GM12878 (cell line): ENCODE data around the gene THEM4. TPM values are rescaled to one million over a fixed set of nuclear protein-coding genes. Genes with fewer than 3 reads are reported as not detected.

ENCODE experiments used
- ATAC-seq: fragments of 200-7000 bp; cut with Tn5 transposase; 3 replicates; pipeline ENCODE4 v1.9.1; 2020; ENCODE audit warnings: mild to moderate bottlenecking, moderate library complexity
- BruUV-seq: library from RNA; stranded (reverse); fragments of 400-500 nt; replicated peaks from 2 replicates; lab custom pipeline; 2021; lab: Mats Ljungman, UMichigan
- CTCF ChIA-PET: fragments of 300-600 bp; sonication (Branson Sonifier 250); formaldehyde crosslinking; extraction: SDS; loops from one replicate; lab custom pipeline; 2021; ENCODE audit warnings: inconsistent platforms; lab: Yijun Ruan, JAX
- POLR2A ChIA-PET: fragments of 350-600 bp; formaldehyde crosslinking; extraction: SDS; loops from one replicate; lab custom pipeline; 2021; ENCODE audit warnings: inconsistent platforms; lab: Charles Lee
- RAD21 ChIA-PET: fragments of 300-600 bp; sonication (Branson Sonifier 250); formaldehyde crosslinking; loops from one replicate; lab custom pipeline; 2023; ENCODE audit warnings: antibody characterized with exemption; ENCODE audit not compliant: unreplicated experiment; lab: Charles Lee
- SMC1A ChIA-PET: fragments of 300-600 bp; sonication (Branson Sonifier 250); formaldehyde crosslinking; loops from one replicate; lab custom pipeline; 2023; ENCODE audit not compliant: unreplicated experiment, uncharacterized antibody; lab: Charles Lee
- DNase-seq: peaks from one replicate; pipeline ENCODE4 v3.0.0-alpha.2; 2011; ENCODE audit warnings: low read depth, low spot score
- FAIRE-seq: peaks from 3 replicates; lab custom pipeline; 2011; peaks lifted over from hg19 to GRCh38; lab: Jason Lieb, UNC
- H2AFZ ChIP-seq: 2 replicates; pipeline ENCODE4 v1.6.0; 2011; ENCODE audit warnings: low read depth, low read length, control low read depth; ENCODE audit not compliant: control insufficient read depth
- H3K27ac ChIP-seq: 2 replicates; pipeline ENCODE4 v1.5.1; 2011; ENCODE audit warnings: control low read depth; ENCODE audit not compliant: control insufficient read depth, insufficient read depth
- H3K27me3 ChIP-seq, 2 experiments: replicated peaks in 1 of 2; 2 replicates each; pipeline versions ENCODE4 v1.6.0 to v1.6.1; 2011; ENCODE audit warnings: low read length in 1 of 2; ENCODE audit not compliant: control insufficient read depth in 2 of 2, insufficient read depth in 2 of 2
- H3K36me3 ChIP-seq, 2 experiments: 2 replicates each; pipeline ENCODE4 v1.5.1; 2011; ENCODE audit warnings: low read length in 1 of 2; ENCODE audit not compliant: control insufficient read depth in 2 of 2, insufficient read depth in 2 of 2
- H3K4me1 ChIP-seq: 2 replicates; pipeline ENCODE4 v1.6.1; 2011; ENCODE audit warnings: mild to moderate bottlenecking, low read length, moderate library complexity, mixed read lengths; ENCODE audit not compliant: control insufficient read depth, insufficient read depth
- H3K4me2 ChIP-seq: 2 replicates; pipeline ENCODE4 v1.6.0; 2011; ENCODE audit warnings: control low read depth; ENCODE audit not compliant: control insufficient read depth, insufficient read depth
- H3K4me3 ChIP-seq: fragments of 200-600 bp; sonication (generic); 2 replicates; pipeline ENCODE4 v1.5.1; 2016
- H3K79me2 ChIP-seq: 2 replicates; pipeline ENCODE4 v1.6.0; 2011; ENCODE audit warnings: low read length; ENCODE audit not compliant: control insufficient read depth, insufficient read depth
- H3K9ac ChIP-seq: 2 replicates; pipeline ENCODE4 v1.8.0; 2011; ENCODE audit warnings: low read length, control low read depth, mixed read lengths; ENCODE audit not compliant: control insufficient read depth, insufficient read depth
- H3K9me3 ChIP-seq: replicated peaks from 3 replicates; pipeline ENCODE4 v1.5.1; 2011; ENCODE audit warnings: mild to moderate bottlenecking, low read length; ENCODE audit not compliant: control insufficient read depth, insufficient read depth
- H4K20me1 ChIP-seq: 2 replicates; pipeline ENCODE4 v1.6.0; 2011; ENCODE audit not compliant: control insufficient read depth, insufficient read depth
- BACH1 ChIP-seq: fragments of 450-650 bp; IDR thresholded peaks from 2 replicates; pipeline ENCODE4 v1.6.1; 2017; ENCODE audit warnings: mild to moderate bottlenecking, borderline replicate concordance
- BRCA1 ChIP-seq: IDR thresholded peaks from 2 replicates; pipeline ENCODE4 v1.6.1; 2011; ENCODE audit warnings: low read depth, low read length, improper control_type of control experiment
- CHD2 ChIP-seq: IDR thresholded peaks from 2 replicates; pipeline ENCODE4 v1.6.1; 2011; ENCODE audit warnings: low read depth, low read length, improper control_type of control experiment, borderline replicate concordance
- EED ChIP-seq: sonication (generic); IDR thresholded peaks from 2 replicates; pipeline ENCODE4 v1.6.1; 2016; ENCODE audit warnings: antibody characterized with exemption, low read depth
- FOS ChIP-seq: IDR thresholded peaks from 3 replicates; pipeline ENCODE4 v1.6.1; 2011; ENCODE audit warnings: borderline replicate concordance; ENCODE audit not compliant: insufficient read length; ENCODE audit errors: extremely low read depth
- FOXM1 ChIP-seq: IDR thresholded peaks from 2 replicates; pipeline ENCODE4 v1.6.1; 2012; ENCODE audit warnings: low read depth, mild to moderate bottlenecking, inconsistent platforms, low read length, moderate library complexity
- HDGF ChIP-seq: fragments of 450-650 bp; IDR thresholded peaks from 2 replicates; pipeline ENCODE4 v1.6.1; 2016; ENCODE audit warnings: antibody characterized with exemption
- MEF2B ChIP-seq: fragments of 450-650 bp; IDR thresholded peaks from 2 replicates; pipeline ENCODE4 v1.6.1; 2018; ENCODE audit warnings: mild to moderate bottlenecking, moderate library complexity; ENCODE audit not compliant: partially characterized antibody, poor library complexity, severe bottlenecking
- MYB ChIP-seq: fragments of 150-350 bp; IDR thresholded peaks from 2 replicates; pipeline ENCODE4 v1.6.1; 2014; ENCODE audit warnings: mild to moderate bottlenecking, low read depth, low read length, borderline replicate concordance
- NR2C2 ChIP-seq: IDR thresholded peaks from 2 replicates; pipeline ENCODE4 v1.6.1; 2011; ENCODE audit warnings: borderline replicate concordance, low read depth; ENCODE audit not compliant: control insufficient read depth, insufficient read length
- PML ChIP-seq: IDR thresholded peaks from 2 replicates; pipeline ENCODE4 v1.6.1; 2012; ENCODE audit warnings: low read length, inconsistent platforms
- POLR2A ChIP-seq: IDR thresholded peaks from 2 replicates; pipeline ENCODE4 v1.6.1; 2011; ENCODE audit warnings: low read depth, mild to moderate bottlenecking, low read length
- YBX1 ChIP-seq: fragments of 450-650 bp; IDR thresholded peaks from 2 replicates; pipeline ENCODE4 v1.6.1; 2016; ENCODE audit warnings: antibody characterized with exemption
- ZBED1 ChIP-seq: IDR thresholded peaks from 2 replicates; pipeline ENCODE4 v1.6.1; 2016; ENCODE audit warnings: borderline replicate concordance
- ZNF274 ChIP-seq: IDR thresholded peaks from one replicate; pipeline ENCODE4 v1.8.0; 2011; ENCODE audit not compliant: insufficient read length, insufficient read depth
- WGBS: methylation state at CpG from one replicate; pipeline ENCODE4 v1.1.6; 2016; ENCODE audit warnings: low lambda C conversion rate; ENCODE audit not compliant: insufficient replicate concordance, insufficient coverage; ENCODE audit errors: missing lambda C conversion rate; 5-methylcytosine and 5-hydroxymethylcytosine counted together
- in situ Hi-C: fragments of 300-500 bp; cut with MboI; formaldehyde crosslinking; loops from 9 replicates; pipeline ENCODE4 v1.14.3; 2018; ENCODE audit warnings: mixed read lengths
- intact Hi-C: fragments of 100-400 bp; cut with micrococcal nuclease; formaldehyde crosslinking; loops from one replicate; pipeline ENCODE4 v1.14.2; 2022; ENCODE audit not compliant: unreplicated experiment
- polyA plus RNA-seq, 11 experiments: library from polyadenylated mRNA; depleted of rRNA in 4 of 11; unstranded in 6 of 11; stranded (reverse) in 5 of 11; fragments of >200 nt; fragmentation: Nextera tagmentation in 4 of 11; fragmentation: Illumina TruSeq in 1 of 11; extraction: Ambion mirVana in 4 of 11; extraction: Trizol in 1 of 11; gene quantifications; 1 replicate in 1 of 11; 2 replicates in 10 of 11; pipeline versions ENCODE4 v1.2.1 to v1.2.3, GENCODE V29; 2011 to 2016; ENCODE audit warnings: inconsistent platforms in 2 of 11, missing spikeins in 2 of 11, low read depth in 1 of 11
- total RNA-seq, 4 experiments: library from RNA; depleted of rRNA in 3 of 4; stranded (reverse); fragments of >200 nt in 3 of 4; fragmentation: Illumina TruSeq in 1 of 4; extraction: Trizol in 1 of 4; gene quantifications; 2 replicates each; pipeline versions ENCODE4 v1.2.1 to v1.2.3, GENCODE V29; 2013 to 2021
- TF ChIP-seq, protein P1 (sequence below): IDR thresholded peaks from 2 replicates; pipeline ENCODE4 v1.6.1; 2012; ENCODE audit warnings: mild to moderate bottlenecking, low read depth, low read length
- TF ChIP-seq, protein P2 (sequence below): IDR thresholded peaks from 2 replicates; pipeline ENCODE4 v1.6.1; 2012; ENCODE audit warnings: low read depth, low read length, improper control_type of control experiment
- TF ChIP-seq, protein P3 (sequence below): fragments of 450-650 bp; IDR thresholded peaks from 2 replicates; pipeline ENCODE4 v1.6.1; 2017; ENCODE audit warnings: antibody characterized with exemption, mild to moderate bottlenecking, moderate library complexity

Gene THEM4
- total and polyA plus RNA-seq, 10 of the 15 experiments (the other 5 are each of a cell fraction or from before 2014, with no cell fraction given), result 3.4 to 30.8 (median 17.9) TPM

DNA sequence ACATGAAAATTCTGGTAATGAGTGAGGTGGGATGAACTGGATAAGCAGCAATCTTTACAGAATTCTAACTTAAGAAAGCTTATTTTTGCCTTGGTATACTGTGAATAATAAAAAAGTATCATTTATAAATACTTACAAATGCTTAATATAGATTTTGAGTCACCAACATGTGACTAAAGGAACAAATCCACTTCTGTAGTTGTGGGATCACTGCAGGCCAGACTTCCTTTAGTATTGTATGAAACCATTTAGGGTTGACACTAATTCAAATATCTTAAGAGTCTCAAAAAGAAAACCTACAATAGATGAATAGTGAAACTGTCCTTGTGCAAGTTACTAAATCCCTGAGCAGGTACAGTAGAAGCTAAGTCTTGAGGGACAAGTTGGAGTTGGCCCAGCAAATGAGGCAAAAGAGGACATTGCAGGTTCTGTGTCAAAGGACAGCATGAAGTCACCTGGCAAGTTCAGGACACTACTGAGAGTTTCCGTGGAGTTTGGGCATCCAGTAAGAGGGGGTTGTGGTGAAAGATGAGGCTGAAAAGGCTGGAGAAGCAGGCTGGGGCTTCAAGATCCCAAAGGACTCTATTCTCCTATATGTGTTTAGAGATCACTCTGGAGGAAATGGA, 5.9 kb upstream of the THEM4 start:
- ChIA-PET RAD21 (no interaction called here), SMC1A (interaction anchor here (1.4 kb wide), 1 partner anchor 10 kb away, joined by 5 read pairs; no protein-coding TSS in a partner anchor), POLR2A (no interaction called here), CTCF (interaction anchor here (1.1 kb wide), 1 partner anchor 545 kb away, joined by 4 read pairs; no protein-coding TSS in a partner anchor)
- H3K4me1 ChIP-seq, result peaks cover 12% of the 10 kb centered on the region
- 13% methylated on average over 1 of the region's 1 CpG for WGBS
- H4K20me1 ChIP-seq, result no peaks in the 10 kb centered on the region
- H3K4me2 ChIP-seq, result no peak overlapping the region
- H3K27ac ChIP-seq, result no peak overlapping the region
- ATAC-seq (no peak), FAIRE-seq (no peak), DNase-seq (no peak)
- no peaks in the 10 kb centered on the region for H3K27me3 ChIP-seq
- no peaks in the 10 kb centered on the region; the same call in 2 of the 3 replicates for H3K9me3 ChIP-seq
- BruUV-seq, result no TSS peak
- no peaks in the 10 kb centered on the region for H3K79me2 ChIP-seq
- no peak overlapping the region for H2AFZ ChIP-seq
- no peak overlapping the region for H3K9ac ChIP-seq
- in situ Hi-C loops (no loop called here), intact Hi-C loops (no loop called here)
- H3K4me3 ChIP-seq, result no peak overlapping the region
- no peaks in the 10 kb centered on the region for H3K36me3 ChIP-seq
- TF ChIP-seq NR2C2 (no peak), POLR2A (no peak), MYB (no peak), HDGF (no peak), MEF2B (no peak), ZBED1 (no peak), ZNF274 (no peak), BRCA1 (no peak), YBX1 (no peak), BACH1 (no peak), CHD2 (no peak), EED (no peak), FOS (no peak), FOXM1 (no peak), PML (no peak)
- TF ChIP-seq, protein P1, sequence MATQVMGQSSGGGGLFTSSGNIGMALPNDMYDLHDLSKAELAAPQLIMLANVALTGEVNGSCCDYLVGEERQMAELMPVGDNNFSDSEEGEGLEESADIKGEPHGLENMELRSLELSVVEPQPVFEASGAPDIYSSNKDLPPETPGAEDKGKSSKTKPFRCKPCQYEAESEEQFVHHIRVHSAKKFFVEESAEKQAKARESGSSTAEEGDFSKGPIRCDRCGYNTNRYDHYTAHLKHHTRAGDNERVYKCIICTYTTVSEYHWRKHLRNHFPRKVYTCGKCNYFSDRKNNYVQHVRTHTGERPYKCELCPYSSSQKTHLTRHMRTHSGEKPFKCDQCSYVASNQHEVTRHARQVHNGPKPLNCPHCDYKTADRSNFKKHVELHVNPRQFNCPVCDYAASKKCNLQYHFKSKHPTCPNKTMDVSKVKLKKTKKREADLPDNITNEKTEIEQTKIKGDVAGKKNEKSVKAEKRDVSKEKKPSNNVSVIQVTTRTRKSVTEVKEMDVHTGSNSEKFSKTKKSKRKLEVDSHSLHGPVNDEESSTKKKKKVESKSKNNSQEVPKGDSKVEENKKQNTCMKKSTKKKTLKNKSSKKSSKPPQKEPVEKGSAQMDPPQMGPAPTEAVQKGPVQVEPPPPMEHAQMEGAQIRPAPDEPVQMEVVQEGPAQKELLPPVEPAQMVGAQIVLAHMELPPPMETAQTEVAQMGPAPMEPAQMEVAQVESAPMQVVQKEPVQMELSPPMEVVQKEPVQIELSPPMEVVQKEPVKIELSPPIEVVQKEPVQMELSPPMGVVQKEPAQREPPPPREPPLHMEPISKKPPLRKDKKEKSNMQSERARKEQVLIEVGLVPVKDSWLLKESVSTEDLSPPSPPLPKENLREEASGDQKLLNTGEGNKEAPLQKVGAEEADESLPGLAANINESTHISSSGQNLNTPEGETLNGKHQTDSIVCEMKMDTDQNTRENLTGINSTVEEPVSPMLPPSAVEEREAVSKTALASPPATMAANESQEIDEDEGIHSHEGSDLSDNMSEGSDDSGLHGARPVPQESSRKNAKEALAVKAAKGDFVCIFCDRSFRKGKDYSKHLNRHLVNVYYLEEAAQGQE, result no peak
- TF ChIP-seq, protein P2, sequence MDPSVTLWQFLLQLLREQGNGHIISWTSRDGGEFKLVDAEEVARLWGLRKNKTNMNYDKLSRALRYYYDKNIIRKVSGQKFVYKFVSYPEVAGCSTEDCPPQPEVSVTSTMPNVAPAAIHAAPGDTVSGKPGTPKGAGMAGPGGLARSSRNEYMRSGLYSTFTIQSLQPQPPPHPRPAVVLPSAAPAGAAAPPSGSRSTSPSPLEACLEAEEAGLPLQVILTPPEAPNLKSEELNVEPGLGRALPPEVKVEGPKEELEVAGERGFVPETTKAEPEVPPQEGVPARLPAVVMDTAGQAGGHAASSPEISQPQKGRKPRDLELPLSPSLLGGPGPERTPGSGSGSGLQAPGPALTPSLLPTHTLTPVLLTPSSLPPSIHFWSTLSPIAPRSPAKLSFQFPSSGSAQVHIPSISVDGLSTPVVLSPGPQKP, result no peak
- TF ChIP-seq, protein P3, sequence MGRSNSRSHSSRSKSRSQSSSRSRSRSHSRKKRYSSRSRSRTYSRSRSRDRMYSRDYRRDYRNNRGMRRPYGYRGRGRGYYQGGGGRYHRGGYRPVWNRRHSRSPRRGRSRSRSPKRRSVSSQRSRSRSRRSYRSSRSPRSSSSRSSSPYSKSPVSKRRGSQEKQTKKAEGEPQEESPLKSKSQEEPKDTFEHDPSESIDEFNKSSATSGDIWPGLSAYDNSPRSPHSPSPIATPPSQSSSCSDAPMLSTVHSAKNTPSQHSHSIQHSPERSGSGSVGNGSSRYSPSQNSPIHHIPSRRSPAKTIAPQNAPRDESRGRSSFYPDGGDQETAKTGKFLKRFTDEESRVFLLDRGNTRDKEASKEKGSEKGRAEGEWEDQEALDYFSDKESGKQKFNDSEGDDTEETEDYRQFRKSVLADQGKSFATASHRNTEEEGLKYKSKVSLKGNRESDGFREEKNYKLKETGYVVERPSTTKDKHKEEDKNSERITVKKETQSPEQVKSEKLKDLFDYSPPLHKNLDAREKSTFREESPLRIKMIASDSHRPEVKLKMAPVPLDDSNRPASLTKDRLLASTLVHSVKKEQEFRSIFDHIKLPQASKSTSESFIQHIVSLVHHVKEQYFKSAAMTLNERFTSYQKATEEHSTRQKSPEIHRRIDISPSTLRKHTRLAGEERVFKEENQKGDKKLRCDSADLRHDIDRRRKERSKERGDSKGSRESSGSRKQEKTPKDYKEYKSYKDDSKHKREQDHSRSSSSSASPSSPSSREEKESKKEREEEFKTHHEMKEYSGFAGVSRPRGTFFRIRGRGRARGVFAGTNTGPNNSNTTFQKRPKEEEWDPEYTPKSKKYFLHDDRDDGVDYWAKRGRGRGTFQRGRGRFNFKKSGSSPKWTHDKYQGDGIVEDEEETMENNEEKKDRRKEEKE, result no peak
